K562 (cell line): ENCODE results near the gene EXOC3L2. TPM values are rescaled to one million over a fixed set of nuclear protein-coding genes. Genes with fewer than 3 reads are reported as not detected.

ENCODE experiments used
- ETV5 ChIP-seq: sonication (generic); formaldehyde crosslinking; IDR thresholded peaks from 2 replicates; pipeline ENCODE4 v1.4.0; 2020; ENCODE audit warnings: low read depth, mild to moderate bottlenecking, missing genetic modification reagents
- KLF6 ChIP-seq: fragments of 250-450 bp; sonication (Bioruptor Pico); IDR thresholded peaks from 2 replicates; pipeline ENCODE4 v1.4.0; 2020; ENCODE audit warnings: mild to moderate bottlenecking, moderate library complexity, borderline replicate concordance
- SP1 ChIP-seq: sonication (generic); formaldehyde crosslinking; IDR thresholded peaks from 2 replicates; pipeline ENCODE4 v1.8.1; 2022; ENCODE audit warnings: mild to moderate bottlenecking, missing genetic modification reagents
- ZNF134 ChIP-seq: fragments of 250-450 bp; sonication (Bioruptor Pico); conservative IDR thresholded peaks from 2 replicates; pipeline ENCODE4 v1.4.0; 2020
- ZNF586 ChIP-seq: fragments of 450-650 bp; formaldehyde crosslinking; conservative IDR thresholded peaks from 2 replicates; pipeline ENCODE4 v1.4.0; 2020; ENCODE audit warnings: mild to moderate bottlenecking, moderate library complexity
- polyA plus RNA-seq, 8 experiments: library from polyadenylated mRNA; depleted of rRNA in 4 of 8; stranded (reverse) in 5 of 8; unstranded in 3 of 8; fragments of >200 nt; fragmentation: Nextera tagmentation in 2 of 8; fragmentation: Illumina TruSeq in 1 of 8; extraction: Ambion mirVana in 2 of 8; extraction: Trizol in 1 of 8; gene quantifications; 2 replicates each; pipeline versions ENCODE4 v1.2.1 to v1.2.3, GENCODE V29; 2011 to 2014; ENCODE audit warnings: inconsistent platforms in 1 of 8, missing spikeins in 1 of 8
- total RNA-seq, 7 experiments: library from RNA; depleted of rRNA in 6 of 7; stranded (reverse); fragments of >200 nt in 6 of 7; fragmentation: Illumina TruSeq in 2 of 7; extraction: Trizol in 2 of 7; gene quantifications; 2 replicates each; pipeline versions ENCODE4 v1.2.1 to v1.2.3, GENCODE V29; 2011 to 2021; ENCODE audit warnings: low replicate concordance in 1 of 7
- TF ChIP-seq, protein P1 (sequence below), 3 experiments: IDR thresholded peaks in 2 of 3; conservative IDR thresholded peaks in 1 of 3; 2 replicates each; pipeline ENCODE4 v1.5.1; 2011 to 2012; ENCODE audit warnings: low read length in 3 of 3, mild to moderate bottlenecking in 3 of 3, control low read depth in 2 of 3, improper control_type of control experiment in 1 of 3, inconsistent platforms in 1 of 3, low read depth in 1 of 3, mixed read lengths in 1 of 3, moderate library complexity in 1 of 3; ENCODE audit not compliant: insufficient read depth in 2 of 3
- TF ChIP-seq, protein P2 (sequence below): fragments of 200-800 bp; sonication (Bioruptor generic); IDR thresholded peaks from 2 replicates; pipeline ENCODE4 v1.6.1; 2017; ENCODE audit warnings: missing genetic modification characterization, missing compliant biosample characterization
- TF ChIP-seq, protein P3 (sequence below): sonication (generic); formaldehyde crosslinking; IDR thresholded peaks from 2 replicates; pipeline ENCODE4 v1.8.1; 2023; ENCODE audit warnings: mild to moderate bottlenecking, missing genetic modification reagents
- TF ChIP-seq, protein P4 (sequence below): IDR thresholded peaks from 2 replicates; pipeline ENCODE4 v1.6.1; 2016; ENCODE audit warnings: missing genetic modification characterization, missing compliant biosample characterization
- TF ChIP-seq, protein P5 (sequence below), 2 experiments: fragments of 450-650 bp; formaldehyde crosslinking in 1 of 2; IDR thresholded peaks; 2 replicates each; pipeline versions ENCODE4 v1.4.0 to v1.6.1; 2014 to 2020; ENCODE audit warnings: mild to moderate bottlenecking in 2 of 2, borderline replicate concordance in 1 of 2, low read depth in 1 of 2

EXOC3L2 gene
- total and polyA plus RNA-seq, 9 of the 15 experiments (the other 6 are each of a cell fraction or from before 2014, with no cell fraction given), result 0.31 to 19.0 (median 2.4) TPM

DNA sequence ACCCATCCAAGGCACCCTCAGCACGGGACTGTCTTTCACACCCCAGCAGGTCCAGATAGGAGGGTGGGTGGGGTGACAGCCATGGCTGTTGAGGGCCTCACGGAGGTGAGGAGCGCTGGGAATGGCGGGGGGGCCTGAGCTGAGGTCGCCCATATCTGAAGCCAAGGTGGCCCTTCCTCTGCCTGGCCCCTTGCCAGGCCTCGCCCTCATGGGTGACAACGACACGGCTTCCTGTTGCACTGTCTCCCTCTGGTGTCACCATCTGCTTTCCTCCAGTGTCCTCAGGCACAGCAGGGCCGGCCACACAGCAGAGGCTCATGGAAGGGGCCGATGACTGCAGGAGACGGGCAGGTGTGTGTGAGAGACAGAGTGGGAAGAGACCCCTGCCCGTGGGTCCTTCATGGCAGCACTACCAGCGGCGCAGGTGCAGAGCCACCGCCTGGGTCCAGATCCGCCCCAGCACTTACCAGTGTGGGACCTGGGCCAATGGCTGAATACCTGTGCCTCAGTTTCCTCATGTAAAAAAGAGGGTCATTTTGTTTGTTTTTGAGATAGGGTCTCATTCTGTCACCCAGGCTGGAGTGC is 76.3 kb downstream of the EXOC3L2 start (continued):
- no peak for TF ChIP-seq KLF6 (CRISPR knock-in tag)
- TF ChIP-seq, protein P1, sequence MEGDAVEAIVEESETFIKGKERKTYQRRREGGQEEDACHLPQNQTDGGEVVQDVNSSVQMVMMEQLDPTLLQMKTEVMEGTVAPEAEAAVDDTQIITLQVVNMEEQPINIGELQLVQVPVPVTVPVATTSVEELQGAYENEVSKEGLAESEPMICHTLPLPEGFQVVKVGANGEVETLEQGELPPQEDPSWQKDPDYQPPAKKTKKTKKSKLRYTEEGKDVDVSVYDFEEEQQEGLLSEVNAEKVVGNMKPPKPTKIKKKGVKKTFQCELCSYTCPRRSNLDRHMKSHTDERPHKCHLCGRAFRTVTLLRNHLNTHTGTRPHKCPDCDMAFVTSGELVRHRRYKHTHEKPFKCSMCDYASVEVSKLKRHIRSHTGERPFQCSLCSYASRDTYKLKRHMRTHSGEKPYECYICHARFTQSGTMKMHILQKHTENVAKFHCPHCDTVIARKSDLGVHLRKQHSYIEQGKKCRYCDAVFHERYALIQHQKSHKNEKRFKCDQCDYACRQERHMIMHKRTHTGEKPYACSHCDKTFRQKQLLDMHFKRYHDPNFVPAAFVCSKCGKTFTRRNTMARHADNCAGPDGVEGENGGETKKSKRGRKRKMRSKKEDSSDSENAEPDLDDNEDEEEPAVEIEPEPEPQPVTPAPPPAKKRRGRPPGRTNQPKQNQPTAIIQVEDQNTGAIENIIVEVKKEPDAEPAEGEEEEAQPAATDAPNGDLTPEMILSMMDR (IDR thresholded peaks at IDR 0.05 in 2 of 3, conservative IDR thresholded peaks at IDR 0.05 in 1 of 3; ENCODE audit: insufficient read depth in 2 of 3, low read depth in 1 of 3, low read length in 3 of 3), result peak in 2 of 3 experiments; percentile 46 to 49; a peak in 4 of 6 replicates
- TF ChIP-seq, protein P2, sequence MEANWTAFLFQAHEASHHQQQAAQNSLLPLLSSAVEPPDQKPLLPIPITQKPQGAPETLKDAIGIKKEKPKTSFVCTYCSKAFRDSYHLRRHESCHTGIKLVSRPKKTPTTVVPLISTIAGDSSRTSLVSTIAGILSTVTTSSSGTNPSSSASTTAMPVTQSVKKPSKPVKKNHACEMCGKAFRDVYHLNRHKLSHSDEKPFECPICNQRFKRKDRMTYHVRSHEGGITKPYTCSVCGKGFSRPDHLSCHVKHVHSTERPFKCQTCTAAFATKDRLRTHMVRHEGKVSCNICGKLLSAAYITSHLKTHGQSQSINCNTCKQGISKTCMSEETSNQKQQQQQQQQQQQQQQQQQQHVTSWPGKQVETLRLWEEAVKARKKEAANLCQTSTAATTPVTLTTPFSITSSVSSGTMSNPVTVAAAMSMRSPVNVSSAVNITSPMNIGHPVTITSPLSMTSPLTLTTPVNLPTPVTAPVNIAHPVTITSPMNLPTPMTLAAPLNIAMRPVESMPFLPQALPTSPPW (CRISPR knock-in tag), result peak; percentile 56; the same call in 1 of the 2 replicates
- TF ChIP-seq, protein P3, sequence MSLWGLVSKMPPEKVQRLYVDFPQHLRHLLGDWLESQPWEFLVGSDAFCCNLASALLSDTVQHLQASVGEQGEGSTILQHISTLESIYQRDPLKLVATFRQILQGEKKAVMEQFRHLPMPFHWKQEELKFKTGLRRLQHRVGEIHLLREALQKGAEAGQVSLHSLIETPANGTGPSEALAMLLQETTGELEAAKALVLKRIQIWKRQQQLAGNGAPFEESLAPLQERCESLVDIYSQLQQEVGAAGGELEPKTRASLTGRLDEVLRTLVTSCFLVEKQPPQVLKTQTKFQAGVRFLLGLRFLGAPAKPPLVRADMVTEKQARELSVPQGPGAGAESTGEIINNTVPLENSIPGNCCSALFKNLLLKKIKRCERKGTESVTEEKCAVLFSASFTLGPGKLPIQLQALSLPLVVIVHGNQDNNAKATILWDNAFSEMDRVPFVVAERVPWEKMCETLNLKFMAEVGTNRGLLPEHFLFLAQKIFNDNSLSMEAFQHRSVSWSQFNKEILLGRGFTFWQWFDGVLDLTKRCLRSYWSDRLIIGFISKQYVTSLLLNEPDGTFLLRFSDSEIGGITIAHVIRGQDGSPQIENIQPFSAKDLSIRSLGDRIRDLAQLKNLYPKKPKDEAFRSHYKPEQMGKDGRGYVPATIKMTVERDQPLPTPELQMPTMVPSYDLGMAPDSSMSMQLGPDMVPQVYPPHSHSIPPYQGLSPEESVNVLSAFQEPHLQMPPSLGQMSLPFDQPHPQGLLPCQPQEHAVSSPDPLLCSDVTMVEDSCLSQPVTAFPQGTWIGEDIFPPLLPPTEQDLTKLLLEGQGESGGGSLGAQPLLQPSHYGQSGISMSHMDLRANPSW (CRISPR knock-in tag), result no peak
- TF ChIP-seq, protein P4, sequence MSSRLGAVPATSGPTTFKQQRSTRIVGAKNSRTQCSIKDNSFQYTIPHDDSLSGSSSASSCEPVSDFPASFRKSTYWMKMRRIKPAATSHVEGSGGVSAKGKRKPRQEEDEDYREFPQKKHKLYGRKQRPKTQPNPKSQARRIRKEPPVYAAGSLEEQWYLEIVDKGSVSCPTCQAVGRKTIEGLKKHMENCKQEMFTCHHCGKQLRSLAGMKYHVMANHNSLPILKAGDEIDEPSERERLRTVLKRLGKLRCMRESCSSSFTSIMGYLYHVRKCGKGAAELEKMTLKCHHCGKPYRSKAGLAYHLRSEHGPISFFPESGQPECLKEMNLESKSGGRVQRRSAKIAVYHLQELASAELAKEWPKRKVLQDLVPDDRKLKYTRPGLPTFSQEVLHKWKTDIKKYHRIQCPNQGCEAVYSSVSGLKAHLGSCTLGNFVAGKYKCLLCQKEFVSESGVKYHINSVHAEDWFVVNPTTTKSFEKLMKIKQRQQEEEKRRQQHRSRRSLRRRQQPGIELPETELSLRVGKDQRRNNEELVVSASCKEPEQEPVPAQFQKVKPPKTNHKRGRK, result no peak
- 0 out of 2 replicates have a peak, but pooled peaks have one; percentile 23 for TF ChIP-seq ETV5 (CRISPR knock-in tag)
- no peak for TF ChIP-seq SP1 (CRISPR knock-in tag)
- TF ChIP-seq, protein P5, sequence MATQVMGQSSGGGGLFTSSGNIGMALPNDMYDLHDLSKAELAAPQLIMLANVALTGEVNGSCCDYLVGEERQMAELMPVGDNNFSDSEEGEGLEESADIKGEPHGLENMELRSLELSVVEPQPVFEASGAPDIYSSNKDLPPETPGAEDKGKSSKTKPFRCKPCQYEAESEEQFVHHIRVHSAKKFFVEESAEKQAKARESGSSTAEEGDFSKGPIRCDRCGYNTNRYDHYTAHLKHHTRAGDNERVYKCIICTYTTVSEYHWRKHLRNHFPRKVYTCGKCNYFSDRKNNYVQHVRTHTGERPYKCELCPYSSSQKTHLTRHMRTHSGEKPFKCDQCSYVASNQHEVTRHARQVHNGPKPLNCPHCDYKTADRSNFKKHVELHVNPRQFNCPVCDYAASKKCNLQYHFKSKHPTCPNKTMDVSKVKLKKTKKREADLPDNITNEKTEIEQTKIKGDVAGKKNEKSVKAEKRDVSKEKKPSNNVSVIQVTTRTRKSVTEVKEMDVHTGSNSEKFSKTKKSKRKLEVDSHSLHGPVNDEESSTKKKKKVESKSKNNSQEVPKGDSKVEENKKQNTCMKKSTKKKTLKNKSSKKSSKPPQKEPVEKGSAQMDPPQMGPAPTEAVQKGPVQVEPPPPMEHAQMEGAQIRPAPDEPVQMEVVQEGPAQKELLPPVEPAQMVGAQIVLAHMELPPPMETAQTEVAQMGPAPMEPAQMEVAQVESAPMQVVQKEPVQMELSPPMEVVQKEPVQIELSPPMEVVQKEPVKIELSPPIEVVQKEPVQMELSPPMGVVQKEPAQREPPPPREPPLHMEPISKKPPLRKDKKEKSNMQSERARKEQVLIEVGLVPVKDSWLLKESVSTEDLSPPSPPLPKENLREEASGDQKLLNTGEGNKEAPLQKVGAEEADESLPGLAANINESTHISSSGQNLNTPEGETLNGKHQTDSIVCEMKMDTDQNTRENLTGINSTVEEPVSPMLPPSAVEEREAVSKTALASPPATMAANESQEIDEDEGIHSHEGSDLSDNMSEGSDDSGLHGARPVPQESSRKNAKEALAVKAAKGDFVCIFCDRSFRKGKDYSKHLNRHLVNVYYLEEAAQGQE (IDR thresholded peaks at IDR 0.05; ENCODE audit: borderline replicate concordance), result peak; percentile 23; the same call in 1 of the 2 replicates
- TF ChIP-seq, protein P5 (CRISPR knock-in tag; IDR thresholded peaks at IDR 0.05; ENCODE audit: low read depth), result no peak
- no peak for TF ChIP-seq ZNF586
- no peak for TF ChIP-seq ZNF134 (CRISPR knock-in tag)
